ENCODE results near the gene PDHB. TPM values are rescaled to one million over a fixed set of nuclear protein-coding genes. Genes with fewer than 3 reads are reported as not detected.

PDHB gene
- total RNA-seq, 1 donor from 2014 or later, result 67.3 TPM

DNA sequence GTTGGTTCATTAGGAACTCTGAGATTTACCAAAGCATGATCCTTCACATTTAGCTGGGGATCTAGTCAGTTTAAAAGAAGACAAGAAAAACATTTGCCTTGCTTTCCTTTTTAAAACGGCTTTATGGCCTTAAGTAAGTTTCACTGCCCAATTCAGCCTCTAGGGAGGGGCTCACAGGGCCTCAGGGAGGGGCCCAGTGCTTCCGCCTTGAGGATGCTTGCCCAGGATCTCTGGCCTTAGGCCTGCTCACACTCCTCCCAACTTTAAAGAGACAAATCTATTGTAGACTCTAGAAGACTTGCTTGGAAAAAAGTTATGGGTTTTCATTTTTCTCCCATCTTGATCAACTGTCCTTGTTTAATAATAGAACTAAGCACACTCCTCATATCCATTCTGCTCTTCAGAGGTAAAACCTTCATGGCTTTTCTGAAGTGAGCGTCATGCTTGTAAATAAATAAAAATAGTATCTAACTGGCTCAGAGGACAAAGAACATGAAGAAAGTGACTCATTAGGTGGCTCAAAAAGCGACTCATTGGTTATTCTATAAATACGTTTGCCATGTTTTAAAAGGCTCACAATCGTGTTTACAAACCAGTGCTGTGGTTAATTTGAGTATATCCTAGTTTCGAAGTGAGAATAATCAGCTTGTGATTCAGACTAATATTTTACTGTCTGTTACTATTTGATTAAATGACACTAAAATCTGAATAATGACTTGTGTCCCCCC lies 13.7 kb downstream of the PDHB start:
- Mint-ChIP-seq H3K27ac (peak overlapping the region; percentile 88), H3K36me3 (ENCODE audit: low read depth) (peaks cover 73% of the 10 kb centered on the region), H3K27me3 (no peaks in the 10 kb centered on the region), H3K9me3 (no peaks in the 10 kb centered on the region), H3K4me1 (peaks cover 38% of the 10 kb centered on the region), H3K4me3 (peak overlapping the region; percentile 32)
- DNase-seq (no peak), ATAC-seq (ENCODE audit: low read depth) (peak; percentile 56)
- POLR2A ChIA-PET, result interaction anchor here (1.2 to 1.5 kb wide), 4 partner anchors 14 to 113 kb away, joined by 3 to 6 read pairs (median 4); no protein-coding TSS in a partner anchor
- CTCF ChIA-PET, result interaction anchor here (0.7 to 1.0 kb wide), 4 partner anchors 8 to 66 kb away, joined by 3 to 4 read pairs (median 3); no protein-coding TSS in a partner anchor
- intact Hi-C loops (cut with micrococcal nuclease), result loop anchor here (1.0 to 2.0 kb wide), 2 partner anchors 13 to 186 kb away; partner anchors contain the start of gene PDHB
- TF ChIP-seq, protein P1, sequence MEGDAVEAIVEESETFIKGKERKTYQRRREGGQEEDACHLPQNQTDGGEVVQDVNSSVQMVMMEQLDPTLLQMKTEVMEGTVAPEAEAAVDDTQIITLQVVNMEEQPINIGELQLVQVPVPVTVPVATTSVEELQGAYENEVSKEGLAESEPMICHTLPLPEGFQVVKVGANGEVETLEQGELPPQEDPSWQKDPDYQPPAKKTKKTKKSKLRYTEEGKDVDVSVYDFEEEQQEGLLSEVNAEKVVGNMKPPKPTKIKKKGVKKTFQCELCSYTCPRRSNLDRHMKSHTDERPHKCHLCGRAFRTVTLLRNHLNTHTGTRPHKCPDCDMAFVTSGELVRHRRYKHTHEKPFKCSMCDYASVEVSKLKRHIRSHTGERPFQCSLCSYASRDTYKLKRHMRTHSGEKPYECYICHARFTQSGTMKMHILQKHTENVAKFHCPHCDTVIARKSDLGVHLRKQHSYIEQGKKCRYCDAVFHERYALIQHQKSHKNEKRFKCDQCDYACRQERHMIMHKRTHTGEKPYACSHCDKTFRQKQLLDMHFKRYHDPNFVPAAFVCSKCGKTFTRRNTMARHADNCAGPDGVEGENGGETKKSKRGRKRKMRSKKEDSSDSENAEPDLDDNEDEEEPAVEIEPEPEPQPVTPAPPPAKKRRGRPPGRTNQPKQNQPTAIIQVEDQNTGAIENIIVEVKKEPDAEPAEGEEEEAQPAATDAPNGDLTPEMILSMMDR (IDR thresholded peaks at IDR 0.05), result no peak

DNA sequence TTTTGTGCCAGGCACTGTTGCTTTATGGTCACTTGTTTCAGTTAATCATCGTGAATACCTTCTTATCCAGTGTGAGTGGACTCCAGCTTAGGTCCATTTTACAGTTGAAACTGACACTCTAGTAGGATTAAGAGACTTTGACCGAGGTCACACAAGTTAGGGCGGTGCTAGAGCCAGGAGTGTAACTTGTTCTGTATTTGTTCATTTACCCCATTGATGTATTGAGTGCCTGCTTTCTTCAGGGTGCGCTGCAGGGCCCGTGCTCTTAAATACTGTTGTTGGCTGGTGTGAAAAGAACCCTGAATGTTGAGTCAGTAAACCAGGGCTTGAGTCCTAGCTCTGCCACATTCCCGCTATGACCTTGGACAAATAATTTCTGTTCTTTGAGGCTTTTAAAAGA lies 15.4 kb downstream of the PDHB start:
- ChIA-PET CTCF (interaction anchor here (0.7 to 4.7 kb wide), 3 partner anchors 84 to 117 kb away, joined by 3 to 66 read pairs (median 4); partner anchors contain the start of gene PXK), POLR2A (interaction anchor here (1.1 to 1.3 kb wide), 2 partner anchors 15 to 62 kb away, joined by 3 to 6 read pairs; partner anchors contain the start of gene PDHB)
- no peak for DNase-seq
- Mint-ChIP-seq H3K36me3 (ENCODE audit: low read depth) (peaks cover 65% of the 10 kb centered on the region), H3K27me3 (no peaks in the 10 kb centered on the region), H3K4me3 (no peak overlapping the region), H3K27ac (peak overlapping the region; percentile 88), H3K9me3 (no peaks in the 10 kb centered on the region), H3K4me1 (peaks cover 50% of the 10 kb centered on the region)
- ATAC-seq (ENCODE audit: low read depth), result no peak
- intact Hi-C loops (cut with micrococcal nuclease), result loop anchor here (2.0 kb wide), 1 partner anchor 15 kb away; the partner anchor contains the start of gene PDHB
- TF ChIP-seq, protein P1 (IDR thresholded peaks at IDR 0.05), result no peak

DNA sequence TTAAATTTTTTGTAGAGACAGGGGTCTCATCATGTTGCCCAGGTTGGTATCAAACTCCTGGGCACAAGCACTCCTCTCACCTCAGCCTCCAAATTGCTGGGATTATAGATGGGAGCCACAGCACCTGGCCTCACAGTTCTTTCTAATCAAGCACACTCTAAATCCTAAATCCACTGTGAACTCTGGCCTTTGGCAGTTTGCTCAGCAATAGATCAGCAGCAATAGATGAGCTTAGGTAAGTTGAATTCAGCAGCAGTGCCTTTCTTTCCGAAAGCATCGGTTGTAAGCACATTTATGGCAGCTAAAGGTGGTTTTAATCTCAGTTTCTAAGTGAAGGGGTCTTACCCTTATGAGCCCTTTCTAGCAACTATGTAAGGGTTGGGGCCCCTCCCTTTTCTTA lies 16.6 kb downstream of the PDHB start:
- Mint-ChIP-seq H3K27me3 (no peaks in the 10 kb centered on the region), H3K27ac (no peak overlapping the region), H3K4me3 (no peak overlapping the region), H3K4me1 (peaks cover 53% of the 10 kb centered on the region), H3K9me3 (no peaks in the 10 kb centered on the region), H3K36me3 (ENCODE audit: low read depth) (peaks cover 65% of the 10 kb centered on the region)
- TF ChIP-seq, protein P1 (IDR thresholded peaks at IDR 0.05), result no peak
- ChIA-PET CTCF (interaction anchor here (4.7 kb wide), 1 partner anchor 83 kb away, joined by 66 read pairs; the partner anchor contains the start of gene PXK), POLR2A (interaction anchor here (0.6 to 2.7 kb wide), 3 partner anchors 9 to 83 kb away, joined by 3 to 12 read pairs (median 4); partner anchors contain the start of gene PXK)
- intact Hi-C loops (cut with micrococcal nuclease), result no loop called here
- ATAC-seq (ENCODE audit: low read depth) (no peak), DNase-seq (no peak)

DNA sequence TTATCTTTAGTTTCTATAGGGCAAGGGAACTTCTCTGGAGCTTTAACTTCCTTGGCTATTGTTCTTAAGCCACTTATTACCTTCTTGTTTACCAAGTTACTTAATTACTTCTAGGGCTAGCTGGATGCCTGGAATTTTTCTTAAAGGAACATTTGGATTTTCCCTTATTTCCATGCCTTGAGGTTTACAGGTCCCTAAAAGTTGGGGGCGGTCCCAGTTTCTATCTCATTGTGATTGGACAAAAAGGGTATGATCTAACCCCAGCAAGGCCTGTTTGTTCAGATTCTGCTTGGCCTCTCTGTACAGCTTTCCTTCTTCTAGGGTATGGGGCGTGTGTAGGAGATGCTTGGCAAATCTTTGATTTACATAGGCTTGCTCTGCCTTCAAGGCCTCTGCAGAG lies 17.4 kb downstream of the PDHB start:
- Mint-ChIP-seq H3K36me3 (ENCODE audit: low read depth) (peaks cover 68% of the 10 kb centered on the region), H3K4me1 (peaks cover 55% of the 10 kb centered on the region), H3K9me3 (no peaks in the 10 kb centered on the region), H3K27ac (no peak overlapping the region), H3K27me3 (no peaks in the 10 kb centered on the region), H3K4me3 (no peak overlapping the region)
- ATAC-seq (ENCODE audit: low read depth) (no peak), DNase-seq (no peak)
- ChIA-PET CTCF (interaction anchor here (0.7 to 4.7 kb wide), 14 partner anchors 12 to 117 kb away, joined by 3 to 66 read pairs (median 6); partner anchors contain the start of genes HTD2, PXK and RPP14), POLR2A (interaction anchor here (1.5 to 2.7 kb wide), 3 partner anchors 62 to 109 kb away, joined by 5 to 12 read pairs (median 5); partner anchors contain the start of genes HTD2, PXK and RPP14)
- intact Hi-C loops (cut with micrococcal nuclease), result no loop called here
- TF ChIP-seq, protein P1 (IDR thresholded peaks at IDR 0.05), result no peak

All from activated B cell treated with CpG ODN at 0.5 μM for 24 hours (primary cell).